Measurements from ENCODE around the gene ADH1A.
"Not testable (repeated sequence)": the region's sequence is repeated elsewhere in the genome, so short reads cannot be mapped to it uniquely, and the experiment has no call there.

The ADH1A gene

GRCh38 chr4:99227646-99228045 lies 63.1 kb downstream of the ADH1A start:
- not testable (repeated sequence) for H3K9me3 ChIP-seq (ENCODE audit: insufficient read depth, low read depth, low read length); H3K4me1 ChIP-seq (ENCODE audit: insufficient read depth, low read length); H3K36me3 ChIP-seq (ENCODE audit: insufficient read depth, low read length); H3K27me3 ChIP-seq (ENCODE audit: insufficient read depth, low read length); H3K4me3 ChIP-seq (ENCODE audit: low read length); H3K27ac ChIP-seq (ENCODE audit: low read depth, low read length); H3K9ac ChIP-seq (ENCODE audit: low read depth, low read length)
- WGBS = 99% methylated on average over 4 of the region's 4 CpGs

Measured in HUES64 (cell line).